Ishikawa (cell line): ENCODE data around the gene CDIP1.

Source experiments
- CEBPB ChIP-seq: IDR thresholded peaks from 2 replicates; pipeline ENCODE4 v1.6.1; 2012
- CREB1 ChIP-seq: IDR thresholded peaks from 2 replicates; pipeline ENCODE4 v1.6.1; 2012; ENCODE audit warnings: low read depth
- EGR1 ChIP-seq: IDR thresholded peaks from 2 replicates; pipeline ENCODE4 v1.6.1; 2012
- EP300 ChIP-seq: IDR thresholded peaks from 2 replicates; pipeline ENCODE4 v1.6.1; 2012; ENCODE audit warnings: borderline replicate concordance
- FOXM1 ChIP-seq: IDR thresholded peaks from 2 replicates; pipeline ENCODE4 v1.6.1; 2012; ENCODE audit warnings: low read depth, borderline replicate concordance
- NFIC ChIP-seq: IDR thresholded peaks from 2 replicates; pipeline ENCODE4 v1.6.1; 2012
- RAD21 ChIP-seq: IDR thresholded peaks from 2 replicates; pipeline ENCODE4 v1.6.1; 2012; ENCODE audit warnings: low read depth
- TAF1 ChIP-seq: IDR thresholded peaks from 2 replicates; pipeline ENCODE4 v1.6.1; 2012; ENCODE audit warnings: low read depth, mild to moderate bottlenecking
- TCF12 ChIP-seq: IDR thresholded peaks from 2 replicates; pipeline ENCODE4 v1.6.1; 2012; ENCODE audit warnings: low read depth
- TEAD4 ChIP-seq: IDR thresholded peaks from 2 replicates; pipeline ENCODE4 v1.6.1; 2012
- YY1 ChIP-seq: IDR thresholded peaks from 2 replicates; pipeline ENCODE4 v1.6.1; 2012; ENCODE audit warnings: low read depth
- ZBTB7A ChIP-seq: IDR thresholded peaks from 2 replicates; pipeline ENCODE4 v1.6.1; 2012; ENCODE audit warnings: low read depth
- TF ChIP-seq, protein P1 (sequence below): IDR thresholded peaks from 2 replicates; pipeline ENCODE4 v1.6.1; 2012
- TF ChIP-seq, protein P2 (sequence below): IDR thresholded peaks from 2 replicates; pipeline ENCODE4 v1.6.1; 2012; ENCODE audit warnings: low read depth, mild to moderate bottlenecking
- TF ChIP-seq, protein P3 (sequence below): IDR thresholded peaks from 2 replicates; pipeline ENCODE4 v1.6.1; 2012

The CDIP1 gene

DNA sequence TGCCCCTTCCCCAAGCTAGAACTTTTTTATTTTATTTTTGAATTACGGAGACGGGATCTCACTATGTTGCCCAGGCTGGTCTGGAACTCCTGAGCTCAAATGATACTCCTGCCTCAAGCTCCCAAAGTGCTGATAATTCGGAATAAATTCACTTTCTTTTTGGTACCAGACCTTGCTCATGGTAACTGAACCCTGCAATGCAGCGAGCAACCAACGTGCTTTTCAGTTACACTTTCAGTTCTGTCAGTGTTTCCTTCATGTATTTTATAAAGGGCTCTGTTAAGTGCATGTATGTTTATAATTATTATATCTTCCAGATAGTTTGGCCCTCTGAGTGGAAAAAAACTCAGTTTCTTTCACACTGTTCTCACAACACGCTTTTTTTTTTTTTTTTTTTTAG is 31.5 kb upstream of the CDIP1 start:
- TF ChIP-seq CEBPB (no peak), TCF12 (no peak), YY1 (no peak), NFIC (no peak), FOXM1 (no peak), EGR1 (no peak), TEAD4 (no peak), TAF1 (no peak), RAD21 (no peak), EP300 (no peak), ZBTB7A (no peak), CREB1 (no peak)
- TF ChIP-seq, protein P1, sequence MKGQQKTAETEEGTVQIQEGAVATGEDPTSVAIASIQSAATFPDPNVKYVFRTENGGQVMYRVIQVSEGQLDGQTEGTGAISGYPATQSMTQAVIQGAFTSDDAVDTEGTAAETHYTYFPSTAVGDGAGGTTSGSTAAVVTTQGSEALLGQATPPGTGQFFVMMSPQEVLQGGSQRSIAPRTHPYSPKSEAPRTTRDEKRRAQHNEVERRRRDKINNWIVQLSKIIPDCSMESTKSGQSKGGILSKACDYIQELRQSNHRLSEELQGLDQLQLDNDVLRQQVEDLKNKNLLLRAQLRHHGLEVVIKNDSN = no peak
- TF ChIP-seq, protein P2, sequence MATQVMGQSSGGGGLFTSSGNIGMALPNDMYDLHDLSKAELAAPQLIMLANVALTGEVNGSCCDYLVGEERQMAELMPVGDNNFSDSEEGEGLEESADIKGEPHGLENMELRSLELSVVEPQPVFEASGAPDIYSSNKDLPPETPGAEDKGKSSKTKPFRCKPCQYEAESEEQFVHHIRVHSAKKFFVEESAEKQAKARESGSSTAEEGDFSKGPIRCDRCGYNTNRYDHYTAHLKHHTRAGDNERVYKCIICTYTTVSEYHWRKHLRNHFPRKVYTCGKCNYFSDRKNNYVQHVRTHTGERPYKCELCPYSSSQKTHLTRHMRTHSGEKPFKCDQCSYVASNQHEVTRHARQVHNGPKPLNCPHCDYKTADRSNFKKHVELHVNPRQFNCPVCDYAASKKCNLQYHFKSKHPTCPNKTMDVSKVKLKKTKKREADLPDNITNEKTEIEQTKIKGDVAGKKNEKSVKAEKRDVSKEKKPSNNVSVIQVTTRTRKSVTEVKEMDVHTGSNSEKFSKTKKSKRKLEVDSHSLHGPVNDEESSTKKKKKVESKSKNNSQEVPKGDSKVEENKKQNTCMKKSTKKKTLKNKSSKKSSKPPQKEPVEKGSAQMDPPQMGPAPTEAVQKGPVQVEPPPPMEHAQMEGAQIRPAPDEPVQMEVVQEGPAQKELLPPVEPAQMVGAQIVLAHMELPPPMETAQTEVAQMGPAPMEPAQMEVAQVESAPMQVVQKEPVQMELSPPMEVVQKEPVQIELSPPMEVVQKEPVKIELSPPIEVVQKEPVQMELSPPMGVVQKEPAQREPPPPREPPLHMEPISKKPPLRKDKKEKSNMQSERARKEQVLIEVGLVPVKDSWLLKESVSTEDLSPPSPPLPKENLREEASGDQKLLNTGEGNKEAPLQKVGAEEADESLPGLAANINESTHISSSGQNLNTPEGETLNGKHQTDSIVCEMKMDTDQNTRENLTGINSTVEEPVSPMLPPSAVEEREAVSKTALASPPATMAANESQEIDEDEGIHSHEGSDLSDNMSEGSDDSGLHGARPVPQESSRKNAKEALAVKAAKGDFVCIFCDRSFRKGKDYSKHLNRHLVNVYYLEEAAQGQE = no peak
- TF ChIP-seq, protein P3, sequence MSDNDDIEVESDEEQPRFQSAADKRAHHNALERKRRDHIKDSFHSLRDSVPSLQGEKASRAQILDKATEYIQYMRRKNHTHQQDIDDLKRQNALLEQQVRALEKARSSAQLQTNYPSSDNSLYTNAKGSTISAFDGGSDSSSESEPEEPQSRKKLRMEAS = no peak

DNA sequence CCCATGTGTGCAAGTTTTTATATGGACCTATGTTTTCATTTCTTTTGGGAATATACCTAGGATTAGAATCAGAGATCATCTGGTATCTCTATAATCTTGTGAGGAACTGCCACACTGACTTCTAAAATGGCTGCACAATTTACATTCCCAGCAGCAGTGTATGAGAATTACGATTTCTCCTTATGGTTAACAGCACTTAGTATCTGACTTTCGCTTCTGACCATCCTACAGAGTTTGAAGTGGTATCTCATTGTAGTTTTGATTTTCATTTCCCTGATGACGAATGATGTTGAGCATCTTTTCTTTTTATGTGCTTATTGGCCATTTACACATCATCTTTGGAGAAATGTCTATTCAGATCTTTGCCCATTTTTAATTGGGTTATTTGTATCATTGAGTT is 27.6 kb upstream of the CDIP1 start:
- no peak for TF ChIP-seq YY1
- TF ChIP-seq, protein P1 = no peak

DNA sequence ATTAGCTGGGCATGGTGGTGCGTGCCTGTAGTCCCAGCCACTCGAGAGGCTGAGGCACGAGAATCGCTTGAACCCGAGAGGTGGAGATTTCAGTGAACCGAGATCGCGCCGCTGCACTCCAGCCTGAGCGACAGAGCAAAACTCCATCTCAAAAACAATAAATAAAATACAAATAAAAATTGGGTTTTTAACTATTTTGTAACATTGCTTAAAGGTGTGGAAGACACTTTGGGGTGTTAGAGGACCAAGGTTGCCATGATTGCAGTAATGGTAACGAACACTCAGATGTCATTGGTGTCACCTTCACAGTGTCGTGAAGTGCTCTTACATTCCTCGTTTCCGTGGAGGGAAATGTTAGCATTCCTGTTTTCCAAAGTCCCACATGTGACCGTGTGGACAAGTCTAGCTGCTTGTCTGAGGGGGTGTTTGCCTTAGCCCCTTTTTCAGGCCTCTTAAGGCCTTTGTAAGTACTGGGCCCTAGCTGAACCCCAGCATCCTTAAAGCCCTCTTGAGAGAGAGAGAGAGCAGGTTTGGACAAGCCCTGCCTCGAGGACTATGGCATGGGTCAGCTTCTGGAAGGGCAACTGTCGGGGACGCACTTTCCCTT is 26.2 kb upstream of the CDIP1 start:
- TF ChIP-seq CREB1 = no peak
- TF ChIP-seq EGR1 = no peak
- no peak for TF ChIP-seq NFIC
- TF ChIP-seq TEAD4 = no peak
- TF ChIP-seq, protein P2 = no peak
- TF ChIP-seq RAD21 = no peak
- no peak for TF ChIP-seq ZBTB7A
- TF ChIP-seq EP300 = no peak
- TF ChIP-seq, protein P3 = no peak
- TF ChIP-seq, protein P1 = no peak
- TF ChIP-seq TCF12 = no peak
- TF ChIP-seq TAF1 = no peak
- TF ChIP-seq CEBPB = no peak
- no peak for TF ChIP-seq YY1
- TF ChIP-seq FOXM1 = no peak

DNA sequence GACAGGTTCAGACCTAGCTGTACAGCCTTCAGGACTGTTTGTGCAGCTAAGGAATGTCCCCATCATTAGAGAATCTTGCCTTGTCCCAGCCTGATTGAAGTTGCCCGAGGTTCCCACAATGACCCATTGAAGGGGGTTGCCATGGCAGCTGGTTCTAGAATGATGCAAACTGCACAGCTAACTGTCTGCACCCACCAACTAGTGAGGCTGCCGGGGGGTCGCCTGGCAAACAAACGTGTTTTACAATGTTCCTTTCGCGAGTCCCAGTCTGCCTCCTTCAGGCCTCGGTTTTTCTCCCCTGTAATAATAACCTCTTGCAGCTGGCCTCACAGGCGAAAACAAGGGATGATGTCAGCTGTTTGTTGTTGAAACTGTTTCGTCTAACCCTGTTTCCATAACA is 23.0 kb upstream of the CDIP1 start:
- TF ChIP-seq TAF1 (no peak), NFIC (no peak), TCF12 (no peak), ZBTB7A (no peak), RAD21 (no peak), EGR1 (no peak)

DNA sequence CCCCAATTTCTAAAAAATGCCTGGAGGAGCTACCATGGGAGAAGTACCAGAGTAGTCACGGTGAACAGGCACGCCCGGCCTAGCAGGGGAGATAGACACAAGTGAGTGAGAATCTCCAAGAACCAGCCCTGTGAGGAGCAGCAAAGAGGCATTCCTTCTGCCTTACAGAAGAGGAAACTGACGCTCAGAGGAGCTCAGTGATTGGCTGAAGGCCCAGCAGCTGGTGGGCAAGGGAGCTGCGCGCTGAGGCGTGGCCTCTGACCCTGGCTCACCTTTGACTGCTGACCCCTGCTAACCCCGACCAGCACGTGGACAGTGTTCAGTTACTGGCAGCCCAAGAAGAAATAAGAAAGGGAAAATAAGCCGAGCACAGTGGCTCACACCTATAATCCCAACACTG is 19.4 kb upstream of the CDIP1 start:
- TF ChIP-seq TEAD4 = no peak
- no peak for TF ChIP-seq YY1
- no peak for TF ChIP-seq RAD21
- TF ChIP-seq, protein P2 = no peak
- no peak for TF ChIP-seq EP300
- no peak for TF ChIP-seq TCF12
- TF ChIP-seq ZBTB7A = no peak
- no peak for TF ChIP-seq TAF1
- TF ChIP-seq, protein P1 = no peak
- TF ChIP-seq FOXM1 = no peak
- no peak for TF ChIP-seq CEBPB
- no peak for TF ChIP-seq NFIC
- TF ChIP-seq CREB1 = no peak
- TF ChIP-seq, protein P3 = no peak
- no peak for TF ChIP-seq EGR1
